RKO (cell line): ENCODE data around the gene COL2A1.

Experiments
- DNase-seq: peaks from one replicate; pipeline ENCODE4 v3.0.0-alpha.2; 2016; ENCODE audit warnings: low spot score

The COL2A1 gene

GRCh38 chr12:47989666-47990065 is 14.6 kb downstream of the COL2A1 start:
- DNase-seq = no peak

DNA sequence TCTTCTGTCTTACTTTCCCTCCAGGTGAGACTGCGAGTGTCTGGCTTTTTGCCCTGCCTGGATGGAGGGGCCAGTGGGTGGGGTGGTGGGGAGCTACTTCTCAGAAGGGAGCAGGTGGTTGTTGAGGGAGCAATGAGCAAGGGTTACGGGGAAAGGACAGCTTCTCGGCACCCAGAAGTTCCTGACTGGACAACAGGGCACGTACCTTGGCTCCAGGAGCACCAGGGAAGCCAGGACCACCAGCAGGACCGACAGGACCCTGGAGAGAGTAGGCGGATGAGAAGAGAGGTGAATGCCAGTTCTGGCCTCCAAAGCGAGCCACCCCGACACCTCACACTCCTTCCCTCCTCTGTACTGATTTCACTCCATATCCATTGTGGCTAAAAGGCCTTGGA is 15.3 kb downstream of the COL2A1 start:
- no peak for DNase-seq

DNA sequence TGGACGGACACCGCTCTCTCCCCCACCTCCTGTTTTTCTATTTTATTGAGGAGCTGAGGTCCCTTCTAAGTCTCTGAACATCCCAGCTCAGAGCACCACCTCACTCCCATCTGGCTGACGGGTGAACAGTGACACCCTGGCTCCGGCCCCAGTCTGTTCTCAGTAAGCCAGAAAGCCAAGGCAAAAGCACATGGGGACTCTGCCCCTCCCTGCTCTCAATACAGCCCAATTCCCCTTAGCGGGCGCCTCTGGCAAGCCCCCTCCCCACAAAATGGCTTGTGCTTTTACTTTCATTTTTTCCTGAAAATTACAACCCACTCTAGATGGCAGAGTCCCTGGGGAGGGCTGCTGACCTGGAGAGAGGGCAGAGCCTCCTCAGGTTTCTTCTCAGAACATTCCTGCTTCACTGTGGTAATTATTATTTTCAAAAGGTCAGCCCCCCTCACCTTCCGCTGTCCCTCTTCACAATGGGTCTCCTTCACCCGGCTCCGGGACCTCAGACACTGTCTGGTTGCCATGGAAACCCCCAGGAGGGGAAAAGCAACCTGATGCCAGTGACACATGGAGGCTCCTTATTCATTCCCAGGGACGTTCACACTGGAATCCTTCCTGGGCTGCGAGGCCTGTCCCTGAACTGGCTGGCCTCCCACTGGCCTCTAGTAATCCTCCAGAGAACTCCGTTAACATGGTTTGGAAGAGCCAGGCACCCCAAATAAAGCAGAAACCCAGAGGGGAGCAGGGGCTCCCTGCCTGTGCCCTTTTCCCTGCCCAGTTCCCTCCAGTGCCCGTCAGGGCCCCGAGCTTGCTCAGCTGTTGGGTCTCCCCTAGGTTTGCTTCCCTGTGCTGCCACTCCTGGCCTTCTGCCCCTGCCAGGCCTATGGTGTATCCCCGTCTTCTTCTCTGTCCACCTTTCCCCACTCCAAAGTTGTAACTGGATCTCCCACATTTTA is 15.9 kb downstream of the COL2A1 start:
- no peak for DNase-seq

- DNase-seq = no peak
Measured at GRCh38 chr12:47987411-47988072, 16.7 kb downstream of the COL2A1 start.

DNA sequence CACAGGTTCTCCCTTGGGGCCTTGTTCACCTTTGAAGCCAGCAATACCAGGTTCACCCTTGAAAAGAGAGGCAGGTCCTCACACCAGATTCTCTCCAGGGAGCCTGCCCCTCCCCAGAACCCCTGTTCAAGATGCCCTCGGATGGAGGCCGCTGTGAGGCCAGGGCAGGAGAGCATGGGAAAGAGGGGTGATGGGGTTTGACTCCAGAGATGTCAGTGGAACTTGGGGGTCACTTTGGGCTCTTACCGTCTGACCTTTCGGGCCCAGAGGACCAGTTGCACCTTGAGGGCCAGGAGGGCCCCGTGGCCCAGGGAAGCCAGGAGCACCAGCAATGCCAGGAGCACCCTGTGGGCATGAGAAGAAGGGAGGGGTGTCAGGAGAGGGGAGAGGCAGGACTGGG is 17.4 kb downstream of the COL2A1 start:
- no peak for DNase-seq

GRCh38 chr12:47986291-47986660 is 18.0 kb downstream of the COL2A1 start:
- DNase-seq = no peak

DNA sequence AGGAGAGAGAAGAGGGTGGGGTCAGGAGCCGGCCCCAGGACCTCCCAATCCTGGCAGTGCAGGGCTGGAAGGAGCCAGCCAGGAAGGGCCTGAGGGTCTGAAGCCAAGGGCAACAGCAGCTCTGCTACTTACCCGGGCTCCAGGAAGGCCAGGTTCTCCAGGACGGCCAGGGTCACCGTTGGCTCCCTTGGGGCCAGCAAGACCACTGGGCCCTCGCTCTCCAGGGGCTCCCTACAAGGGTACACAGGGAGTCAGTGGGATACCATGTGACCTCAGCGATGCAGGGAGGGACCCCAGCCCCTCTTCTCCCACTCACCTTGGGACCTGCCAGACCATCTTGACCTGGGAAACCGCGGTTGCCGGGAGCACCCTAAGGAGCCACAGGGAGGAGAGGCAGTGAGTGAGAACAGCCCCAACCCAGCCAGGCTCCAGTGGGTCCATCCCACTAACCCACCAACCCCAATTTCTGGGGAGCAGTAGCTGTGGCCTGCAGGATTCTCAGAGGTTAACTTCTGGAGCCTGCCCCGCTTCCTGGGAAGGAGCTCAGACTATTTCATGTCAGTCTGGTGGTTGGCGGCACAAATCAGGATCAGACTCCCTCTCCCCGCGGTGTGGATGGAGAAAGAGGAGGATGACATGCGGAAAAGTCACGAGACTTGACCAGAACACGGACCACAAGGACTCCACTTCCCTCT is 18.5 kb downstream of the COL2A1 start:
- DNase-seq = no peak

GRCh38 chr12:47984331-47984801 is 19.9 kb downstream of the COL2A1 start:
- no peak for DNase-seq

- no peak for DNase-seq
Measured at GRCh38 chr12:47983541-47984115, 20.6 kb downstream of the COL2A1 start.

DNA sequence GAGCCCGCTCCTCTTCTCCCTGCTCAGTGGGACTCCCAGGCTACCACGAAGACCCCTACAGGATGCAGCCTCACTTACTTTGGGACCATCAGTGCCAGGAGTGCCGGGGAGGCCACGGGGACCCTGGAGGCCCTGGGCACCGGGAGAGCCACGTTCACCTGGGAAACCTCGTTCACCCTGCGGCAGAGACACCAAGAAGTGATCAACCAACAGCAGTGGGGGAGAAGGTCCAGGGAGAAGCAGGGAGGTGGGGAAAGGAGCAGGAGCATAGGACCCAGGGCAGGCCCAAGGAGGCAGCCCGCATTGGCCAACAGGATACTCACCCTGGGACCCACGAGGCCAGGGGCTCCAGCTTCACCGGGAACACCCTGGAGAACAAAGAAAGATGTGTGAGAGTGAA is 21.5 kb downstream of the COL2A1 start:
- DNase-seq = no peak

DNA sequence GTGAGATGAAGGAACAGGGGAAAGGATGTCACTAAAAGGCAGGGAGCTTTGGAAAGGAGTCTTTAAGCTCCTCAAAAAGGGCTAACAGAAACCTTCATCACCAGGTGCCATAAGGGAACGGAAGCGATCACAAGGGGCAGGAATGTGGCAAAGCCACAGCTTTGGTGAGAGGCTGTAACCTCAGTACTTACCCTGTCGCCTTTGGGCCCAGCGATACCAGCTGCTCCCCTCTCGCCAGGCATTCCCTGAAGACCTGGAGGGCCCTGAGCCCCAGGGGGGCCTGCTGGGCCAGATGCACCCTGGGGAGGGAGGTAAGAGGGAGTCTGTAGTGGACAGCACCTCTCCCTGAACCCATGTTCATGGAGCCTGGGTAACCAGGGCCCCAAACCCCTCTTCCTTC is 22.0 kb downstream of the COL2A1 start:
- no peak for DNase-seq

DNA sequence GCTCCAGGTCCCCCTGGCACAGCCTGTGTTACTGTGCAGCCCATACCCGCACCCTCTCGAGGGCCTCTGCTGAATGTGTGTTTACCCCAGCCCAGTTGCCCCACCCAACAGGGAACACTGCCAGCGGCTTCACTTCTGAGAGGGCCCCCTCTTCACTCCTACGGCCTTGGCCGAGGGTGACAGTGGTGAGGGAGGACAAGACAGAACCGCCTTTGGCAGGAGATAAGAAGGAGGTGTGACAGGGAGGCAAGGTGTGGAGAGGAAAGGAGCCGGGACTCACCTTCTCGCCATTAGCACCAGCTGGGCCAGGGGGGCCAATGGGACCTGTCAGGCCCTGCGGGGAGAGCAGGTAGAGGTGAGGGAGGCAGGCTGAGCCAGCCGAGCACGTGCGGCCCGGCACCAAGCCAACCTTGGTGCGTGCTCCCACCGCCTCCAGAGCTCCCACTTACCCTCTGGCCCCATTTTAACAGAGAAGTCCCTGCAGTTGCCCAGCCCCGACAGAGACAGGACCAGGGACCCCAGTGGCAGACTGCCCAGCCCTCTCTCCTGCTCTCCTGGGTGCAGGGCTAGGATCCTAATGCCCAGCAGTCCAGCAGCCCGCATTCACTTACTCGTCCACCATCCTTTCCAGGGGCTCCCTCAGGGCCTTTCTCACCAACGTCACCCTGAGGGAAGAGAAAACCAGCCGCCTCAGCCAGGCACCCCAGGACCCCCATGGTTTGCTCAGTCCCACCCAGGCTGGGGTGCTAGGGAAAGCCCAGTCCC is 22.6 kb downstream of the COL2A1 start:
- DNase-seq = no peak

DNA sequence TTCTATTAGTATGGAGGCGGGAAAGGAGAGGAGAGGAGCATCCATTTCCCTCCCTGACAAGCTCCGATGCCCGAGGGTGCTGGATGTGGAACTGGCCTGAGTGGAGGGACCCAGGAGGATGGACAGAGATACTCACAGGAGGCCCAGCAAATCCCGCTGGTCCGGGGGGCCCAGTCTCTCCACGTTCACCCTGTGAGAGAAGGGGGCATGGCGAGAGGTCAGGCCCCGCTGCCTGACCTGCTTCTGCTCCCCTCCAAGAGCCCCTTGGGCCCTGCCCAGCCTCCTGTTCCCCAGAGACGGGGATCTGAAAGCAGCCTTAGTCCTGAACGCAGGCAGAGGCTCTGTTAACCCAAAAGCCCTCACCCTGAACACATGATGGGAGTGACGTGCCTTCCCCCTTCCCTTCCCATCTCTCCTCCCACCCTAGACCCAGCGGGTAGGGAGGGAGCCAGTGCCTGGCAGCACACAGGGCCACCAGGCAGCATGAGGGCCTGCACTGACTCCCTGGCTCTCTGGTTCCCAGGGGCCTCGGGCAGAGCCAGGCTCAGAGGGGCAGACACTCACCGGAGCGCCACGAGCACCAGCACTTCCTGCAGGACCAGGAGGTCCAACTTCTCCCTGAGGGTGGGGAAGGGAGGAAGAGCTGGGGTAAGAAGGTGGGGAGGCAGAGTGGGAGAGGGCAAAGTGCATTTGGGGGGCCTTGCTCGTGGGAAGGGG is 23.3 kb downstream of the COL2A1 start:
- DNase-seq = no peak

- no peak for DNase-seq
Measured at GRCh38 chr12:47980197-47980596, 24.1 kb downstream of the COL2A1 start.

DNA sequence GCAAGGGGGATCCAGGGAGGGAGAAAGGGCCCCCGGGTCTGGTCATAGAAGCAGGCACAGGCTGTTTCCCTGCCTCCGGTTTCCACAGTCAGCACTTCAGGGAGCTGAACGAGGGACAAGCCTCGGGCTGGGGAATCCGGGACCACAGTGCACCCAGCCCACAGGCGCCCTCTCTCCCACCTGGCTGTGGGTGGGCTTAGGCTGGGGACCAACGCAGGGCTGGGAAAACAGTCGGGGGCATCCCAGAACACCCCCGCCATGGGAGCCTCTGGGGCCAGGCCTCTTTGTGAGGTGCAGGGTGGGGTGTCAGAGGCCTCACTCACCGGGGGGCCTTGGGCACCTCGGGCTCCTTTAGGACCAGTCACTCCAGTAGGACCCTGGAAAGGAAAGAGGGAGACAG is 24.6 kb downstream of the COL2A1 start:
- DNase-seq = no peak

GRCh38 chr12:47979166-47979565 is 25.1 kb downstream of the COL2A1 start:
- no peak for DNase-seq

- DNase-seq = no peak
Measured at GRCh38 chr12:47978598-47978873, 25.7 kb downstream of the COL2A1 start.

DNA sequence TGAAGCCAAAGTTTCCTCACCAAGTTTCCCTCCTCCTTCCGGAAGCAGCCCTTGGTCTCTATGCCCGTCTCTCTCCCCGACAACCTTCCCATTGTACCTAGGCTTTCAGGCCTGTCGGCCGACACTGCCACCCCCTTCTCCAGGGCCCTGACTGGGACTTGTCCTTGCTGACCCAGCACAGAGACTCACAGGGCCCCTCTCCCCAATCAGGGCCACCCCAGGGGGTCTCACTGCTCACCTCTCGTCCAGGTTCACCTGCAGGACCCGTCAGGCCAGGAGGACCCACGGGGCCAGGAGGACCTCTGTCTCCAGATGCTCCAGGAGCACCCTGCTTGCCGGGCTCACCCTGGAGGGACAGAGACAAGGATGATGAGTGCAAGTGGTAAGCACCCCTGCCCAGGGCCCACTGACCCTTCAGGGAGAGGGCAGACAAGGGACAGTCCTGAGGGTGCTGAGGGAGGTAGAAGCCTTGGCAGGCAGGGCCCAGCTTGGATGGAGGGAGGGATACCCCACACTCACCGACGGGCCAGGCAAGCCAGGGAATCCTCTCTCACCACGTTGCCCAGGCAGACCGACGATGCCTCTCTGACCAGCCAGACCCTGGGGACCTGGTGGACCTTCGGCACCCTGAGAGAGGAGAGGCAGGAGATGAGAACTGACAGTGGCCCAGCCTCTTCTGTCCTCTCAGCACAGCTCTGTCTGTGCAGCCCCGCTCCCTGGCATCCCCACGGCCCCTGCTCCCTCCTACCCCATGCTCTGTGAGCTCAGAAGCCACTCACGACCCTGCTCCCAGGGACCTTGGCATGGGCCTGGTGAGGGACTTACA is 26.3 kb downstream of the COL2A1 start:
- no peak for DNase-seq

DNA sequence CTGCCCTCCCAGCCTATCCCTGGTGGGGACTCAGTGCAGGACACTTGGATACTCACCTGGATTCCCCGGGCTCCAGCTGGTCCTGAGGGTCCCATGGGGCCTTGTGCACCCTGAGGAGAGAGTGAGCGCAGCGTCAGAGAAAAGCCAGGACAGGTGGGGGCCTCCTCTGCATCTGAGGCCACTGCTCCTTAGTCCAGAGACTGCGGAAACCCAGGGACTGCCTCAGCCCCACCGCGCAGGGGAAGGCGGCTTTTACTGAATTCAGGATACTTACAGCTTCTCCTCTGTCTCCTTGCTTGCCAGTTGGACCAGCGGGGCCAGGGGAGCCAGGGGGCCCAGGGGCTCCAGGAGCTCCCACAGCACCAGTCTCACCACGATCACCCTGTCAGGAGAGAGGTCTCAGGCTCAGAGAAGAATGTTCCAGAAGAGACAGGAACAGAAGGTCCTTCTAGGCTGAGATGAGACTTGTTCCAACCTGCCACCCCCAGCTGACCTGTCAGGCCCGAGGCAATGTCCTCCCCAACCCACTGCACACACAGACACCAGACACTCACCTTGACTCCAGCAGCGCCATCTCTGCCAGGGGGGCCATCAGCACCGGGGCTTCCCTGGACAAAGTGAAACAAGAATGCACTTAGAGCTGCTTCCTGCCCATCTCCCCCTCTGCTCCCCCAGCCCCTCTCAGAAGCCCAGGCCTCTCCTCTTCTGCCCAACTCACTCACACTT is 27.1 kb downstream of the COL2A1 start:
- DNase-seq = no peak

DNA sequence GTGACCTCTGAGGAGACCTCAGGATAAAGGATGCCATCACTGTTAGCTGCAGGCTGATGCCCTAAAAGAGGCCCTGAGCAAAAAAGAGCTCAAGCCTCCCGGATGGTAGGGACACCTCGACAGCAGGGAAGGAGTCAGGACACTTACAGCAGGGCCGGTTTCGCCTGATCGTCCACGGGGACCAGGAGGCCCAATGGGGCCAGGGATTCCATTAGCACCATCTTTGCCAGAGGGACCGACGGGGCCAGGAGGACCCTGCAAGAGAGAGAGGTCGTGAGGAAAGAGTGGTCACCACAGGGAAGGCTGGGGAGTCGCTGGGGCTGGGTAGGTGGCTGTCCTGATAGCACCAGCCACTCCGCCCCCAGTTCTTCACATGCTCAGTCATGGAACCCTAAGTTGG is 28.5 kb downstream of the COL2A1 start:
- DNase-seq = no peak
